ENCODE results near the gene GJA10.

- TF ChIP-seq EZH2 (IDR thresholded peaks at IDR 0.05; ENCODE audit: insufficient read depth, poor library complexity, severe bottlenecking) = no peak
- no peak for TF ChIP-seq EZH2phosphoT487 (IDR thresholded peaks at IDR 0.05; ENCODE audit: insufficient read depth, low read depth)
These were observed 43.7 kb downstream of the GJA10 start for GRCh38 chr6:89938014-89938413.

Measured in GM23248 (cell line).